Fibroblast of lung (primary cell): Measurements from ENCODE around the gene SFSWAP.

Experiments used
- EZH2 ChIP-seq: IDR thresholded peaks from 2 replicates; pipeline ENCODE4 v1.5.1; 2012; ENCODE audit warnings: low read length, control low read depth, mild to moderate bottlenecking; ENCODE audit errors: missing control alignments
- TF ChIP-seq, protein P1 (sequence below), 2 donors: IDR thresholded peaks in 1 of 2; conservative IDR thresholded peaks in 1 of 2; 1 replicate in 1 of 2; 2 replicates in 1 of 2; pipeline ENCODE4 v1.5.1; 2011 to 2012; ENCODE audit warnings: low read length in 2 of 2, control low read depth in 1 of 2, inconsistent platforms in 1 of 2, low read depth in 1 of 2, mild to moderate bottlenecking in 1 of 2

GRCh38 chr12:131674373-131674772 lies 36.5 kb upstream of the SFSWAP start:
- TF ChIP-seq, protein P1, sequence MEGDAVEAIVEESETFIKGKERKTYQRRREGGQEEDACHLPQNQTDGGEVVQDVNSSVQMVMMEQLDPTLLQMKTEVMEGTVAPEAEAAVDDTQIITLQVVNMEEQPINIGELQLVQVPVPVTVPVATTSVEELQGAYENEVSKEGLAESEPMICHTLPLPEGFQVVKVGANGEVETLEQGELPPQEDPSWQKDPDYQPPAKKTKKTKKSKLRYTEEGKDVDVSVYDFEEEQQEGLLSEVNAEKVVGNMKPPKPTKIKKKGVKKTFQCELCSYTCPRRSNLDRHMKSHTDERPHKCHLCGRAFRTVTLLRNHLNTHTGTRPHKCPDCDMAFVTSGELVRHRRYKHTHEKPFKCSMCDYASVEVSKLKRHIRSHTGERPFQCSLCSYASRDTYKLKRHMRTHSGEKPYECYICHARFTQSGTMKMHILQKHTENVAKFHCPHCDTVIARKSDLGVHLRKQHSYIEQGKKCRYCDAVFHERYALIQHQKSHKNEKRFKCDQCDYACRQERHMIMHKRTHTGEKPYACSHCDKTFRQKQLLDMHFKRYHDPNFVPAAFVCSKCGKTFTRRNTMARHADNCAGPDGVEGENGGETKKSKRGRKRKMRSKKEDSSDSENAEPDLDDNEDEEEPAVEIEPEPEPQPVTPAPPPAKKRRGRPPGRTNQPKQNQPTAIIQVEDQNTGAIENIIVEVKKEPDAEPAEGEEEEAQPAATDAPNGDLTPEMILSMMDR (conservative IDR thresholded peaks at IDR 0.05 in 1 of 2, IDR thresholded peaks at IDR 0.05 in 1 of 2; ENCODE audit: low read depth in 1 of 2, low read length in 2 of 2) = no peak
- no peak for TF ChIP-seq EZH2
